ENCODE measurements around the gene SLC6A19. TPM values are rescaled to one million over a fixed set of nuclear protein-coding genes. Genes with fewer than 3 reads are reported as not detected.

SLC6A19 gene
- total and polyA plus RNA-seq, 8 donors: 0.13 to 5.5 (median 0.43) TPM; not detected in 3

GRCh38 chr5:1212881-1213280 is 11.5 kb downstream of the SLC6A19 start:
- peaks cover 0 to 6% (median 0%) of the 10 kb centered on the region in 4 donors for H3K9me3 ChIP-seq
- H3K27me3 ChIP-seq: peaks cover 0 to 38% (median 0%) of the 10 kb centered on the region in 3 donors
- H3K36me3 ChIP-seq: no peaks in the 10 kb centered on the region
- 89 to 93% (median 90%) methylated on average over 8 to 18 of the region's 18 CpGs for WGBS, 5 donors
- intact Hi-C loops (cut with DNase I; ENCODE audit: low total_unique reads): no loop called here
- DNase-seq: no peak
- no peaks in the 10 kb centered on the region for H3K4me1 ChIP-seq
- no peak overlapping the region for H3K27ac ChIP-seq
- TF ChIP-seq POLR2A (IDR thresholded peaks at IDR 0.05): no peak
- no peak for TF ChIP-seq EP300 (IDR thresholded peaks at IDR 0.05)
- TF ChIP-seq POLR2AphosphoS5 (IDR thresholded peaks at IDR 0.05): no peak
- no peak for TF ChIP-seq CTCF (IDR thresholded peaks at IDR 0.05)
- H3K4me3 ChIP-seq: no peak overlapping the region

GRCh38 chr5:1213508-1214162 is 12.2 kb downstream of the SLC6A19 start:
- Histone ChIP-seq H3K4me1 (no peaks in the 10 kb centered on the region), H3K36me3 (no peaks in the 10 kb centered on the region), H3K9me3 (peaks cover 0 to 6% (median 0%) of the 10 kb centered on the region in 4 donors), H3K27me3 (peaks cover 0 to 38% (median 0%) of the 10 kb centered on the region in 3 donors), H3K4me3 (no peak overlapping the region), H3K27ac (no peak overlapping the region)
- intact Hi-C loops (cut with DNase I; ENCODE audit: low total_unique reads): no loop called here
- DNase-seq: no peak
- TF ChIP-seq POLR2AphosphoS5 (IDR thresholded peaks at IDR 0.05): no peak
- 91 to 93% (median 92%) methylated on average over 20 to 25 of the region's 25 CpGs for WGBS, 5 donors

- no peak overlapping the region for H3K27ac ChIP-seq
- no peak for DNase-seq
- no peaks in the 10 kb centered on the region for H3K36me3 ChIP-seq
- H3K27me3 ChIP-seq: peaks cover 0 to 40% (median 0%) of the 10 kb centered on the region in 3 donors
- no peaks in the 10 kb centered on the region for H3K4me1 ChIP-seq
- peaks cover 0 to 6% (median 0%) of the 10 kb centered on the region in 4 donors for H3K9me3 ChIP-seq
- TF ChIP-seq POLR2A (IDR thresholded peaks at IDR 0.05) (no peak), POLR2AphosphoS5 (IDR thresholded peaks at IDR 0.05) (no peak), CTCF (IDR thresholded peaks at IDR 0.05) (no peak), EP300 (IDR thresholded peaks at IDR 0.05) (no peak)
- WGBS, 5 donors: 70 to 79% (median 76%) methylated on average over 17 to 22 of the region's 22 CpGs
- intact Hi-C loops (cut with DNase I; ENCODE audit: low total_unique reads): no loop called here
- no peak overlapping the region for H3K4me3 ChIP-seq
Measured at GRCh38 chr5:1214163-1214935, 13.0 kb downstream of the SLC6A19 start.

GRCh38 chr5:1214936-1215220 is 13.5 kb downstream of the SLC6A19 start:
- Histone ChIP-seq H3K9me3 (peaks cover 0 to 6% (median 0%) of the 10 kb centered on the region in 4 donors), H3K4me1 (no peaks in the 10 kb centered on the region), H3K27ac (no peak overlapping the region), H3K36me3 (no peaks in the 10 kb centered on the region), H3K4me3 (no peak overlapping the region), H3K27me3 (peaks cover 0 to 44% (median 0%) of the 10 kb centered on the region in 3 donors)
- intact Hi-C loops (cut with DNase I; ENCODE audit: low total_unique reads): no loop called here
- no peak for DNase-seq
- WGBS, 5 donors: 67 to 90% (median 81%) methylated on average over 2 of the region's 2 CpGs
- TF ChIP-seq POLR2A (IDR thresholded peaks at IDR 0.05): no peak
- no peak for TF ChIP-seq EP300 (IDR thresholded peaks at IDR 0.05)
- no peak for TF ChIP-seq POLR2AphosphoS5 (IDR thresholded peaks at IDR 0.05)
- TF ChIP-seq CTCF (IDR thresholded peaks at IDR 0.05): no peak

Data from stomach (tissue), 9 donors.